Esophagus muscularis mucosa (tissue), 4 donors: ENCODE data around the gene PLEKHM1. TPM values are rescaled to one million over a fixed set of nuclear protein-coding genes. Genes with fewer than 3 reads are reported as not detected.
"Not testable (repeated sequence)": the region's sequence is repeated elsewhere in the genome, so short reads cannot be mapped to it uniquely, and the experiment has no call there.

Source experiments
- DNase-seq: peaks from one replicate; pipeline ENCODE4 v3.0.0-alpha.2; 2017; ENCODE audit errors: extremely low spot score
- H3K27ac ChIP-seq, 4 donors: fragments of 200-600 bp; sonication (generic); replicated peaks in 1 of 4; 1 replicate in 3 of 4; 2 replicates in 1 of 4; pipeline ENCODE4 v1.5.1; 2016 to 2019; ENCODE audit warnings: mild to moderate bottlenecking in 1 of 4
- H3K27me3 ChIP-seq, 4 donors: fragments of 200-600 bp; sonication (generic); one replicate each; pipeline versions ENCODE4 v1.5.1 to v1.6.0; 2016 to 2019
- H3K36me3 ChIP-seq, 4 donors: fragments of 200-600 bp; sonication (generic); one replicate each; pipeline ENCODE4 v1.5.1; 2016 to 2019
- H3K4me1 ChIP-seq, 4 donors: fragments of 200-600 bp; sonication (generic); one replicate each; pipeline ENCODE4 v1.5.1; 2016 to 2019
- H3K4me3 ChIP-seq, 4 donors: fragments of 200-600 bp; sonication (generic); 1 replicate in 2 of 4; 2 replicates in 2 of 4; pipeline ENCODE4 v1.5.1; 2016 to 2019; ENCODE audit warnings: mild to moderate bottlenecking in 4 of 4, moderate library complexity in 1 of 4
- H3K9me3 ChIP-seq, 4 donors: fragments of 200-600 bp; sonication (generic); 1 replicate in 3 of 4; 2 replicates in 1 of 4; pipeline ENCODE4 v1.5.1; 2016 to 2019
- CTCF ChIP-seq, 3 experiments: fragments of 200-600 bp in 2 of 3; fragments of 450-650 bp in 1 of 3; sonication (generic) in 2 of 3; IDR thresholded peaks; one replicate each; pipeline ENCODE4 v1.5.1; 2017 to 2019; ENCODE audit warnings: antibody characterized with exemption in 3 of 3, mild to moderate bottlenecking in 2 of 3, moderate library complexity in 1 of 3
- EP300 ChIP-seq: sonication (generic); formaldehyde crosslinking; IDR thresholded peaks from one replicate; pipeline ENCODE4 v1.6.1; 2017; ENCODE audit warnings: antibody characterized with exemption
- POLR2A ChIP-seq: fragments of 450-650 bp; IDR thresholded peaks from one replicate; pipeline ENCODE4 v1.6.1; 2017; ENCODE audit warnings: antibody characterized with exemption, moderate library complexity, mild to moderate bottlenecking, low read depth
- POLR2AphosphoS5 ChIP-seq, 2 donors: sonication (generic); formaldehyde crosslinking; IDR thresholded peaks; one replicate each; pipeline ENCODE4 v1.6.1; 2017; ENCODE audit warnings: antibody characterized with exemption in 2 of 2
- WGBS: methylation state at CpG from one replicate; pipeline ENCODE4 v1.1.5; 2018; 5-methylcytosine and 5-hydroxymethylcytosine counted together
- intact Hi-C: fragments of 100-400 bp; cut with DNase I; formaldehyde crosslinking; loops from one replicate; pipeline ENCODE4 v1.15.1; 2023
- total RNA-seq, 4 donors: library from RNA; depleted of rRNA; stranded (reverse); fragments of >200 nt; gene quantifications; one replicate each; pipeline versions ENCODE4 v1.1.0 to v1.2.1, GENCODE V29; 2016

Gene PLEKHM1
- total RNA-seq, 4 donors from 2014 or later = 28.5 to 38.0 (median 36.0) TPM

- Histone ChIP-seq H3K36me3 (peaks cover 5 to 42% (median 26%) of the 10 kb centered on the region in 4 donors), H3K4me1 (peaks cover 0 to 11% (median 2%) of the 10 kb centered on the region in 4 donors)
- H3K4me3 ChIP-seq, H3K27ac ChIP-seq, H3K27me3 ChIP-seq, DNase-seq, intact Hi-C loops, H3K9me3 ChIP-seq: not testable (repeated sequence)
- WGBS = 98% methylated on average over 5 of the region's 5 CpGs
Observed at GRCh38 chr17:45460422-45460821, 30.1 kb downstream of the PLEKHM1 start.

GRCh38 chr17:45454341-45454740, 36.2 kb downstream of the PLEKHM1 start:
- H3K36me3 ChIP-seq = peaks cover 5 to 75% (median 50%) of the 10 kb centered on the region in 4 donors
- H3K27ac ChIP-seq, H3K4me3 ChIP-seq, H3K27me3 ChIP-seq, H3K9me3 ChIP-seq, intact Hi-C loops, H3K4me1 ChIP-seq, DNase-seq: not testable (repeated sequence)
- 89% methylated on average over 7 of the region's 8 CpGs for WGBS

DNA sequence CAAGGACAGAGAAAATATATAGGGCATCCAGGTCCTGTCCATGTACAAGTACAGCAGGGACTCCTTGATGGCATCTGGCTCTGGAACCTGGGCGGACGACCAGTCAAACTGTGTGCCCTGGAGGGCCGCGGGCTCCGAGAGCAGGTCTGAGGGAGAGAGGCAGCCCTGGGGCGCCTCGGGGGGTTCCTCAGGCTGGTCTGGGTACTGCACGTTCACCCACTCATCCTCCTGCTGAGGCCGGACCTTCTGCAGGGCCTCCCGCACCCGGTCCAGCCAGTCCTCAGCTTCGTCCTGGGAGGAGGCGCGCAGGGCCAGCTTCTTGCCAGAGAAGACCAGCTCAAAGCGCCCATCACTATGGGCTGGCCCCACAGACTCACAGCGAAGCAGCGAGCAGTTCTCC, 36.8 kb downstream of the PLEKHM1 start:
- DNase-seq = not testable (repeated sequence)
- 89% methylated on average over 7 of the region's 17 CpGs for WGBS

GRCh38 chr17:45453225-45453534, 37.3 kb downstream of the PLEKHM1 start:
- H3K9me3 ChIP-seq, H3K27ac ChIP-seq, H3K4me3 ChIP-seq, DNase-seq, H3K27me3 ChIP-seq, H3K4me1 ChIP-seq, intact Hi-C loops: not testable (repeated sequence)
- WGBS = 80% methylated on average over 2 of the region's 7 CpGs
- peaks cover 10 to 82% (median 53%) of the 10 kb centered on the region in 4 donors for H3K36me3 ChIP-seq

More for the DNA sequence above, 36.8 kb downstream of the PLEKHM1 start:
- H3K4me3 ChIP-seq, H3K9me3 ChIP-seq, H3K27ac ChIP-seq, H3K4me1 ChIP-seq, H3K27me3 ChIP-seq, intact Hi-C loops: not testable (repeated sequence)
- peaks cover 8 to 81% (median 53%) of the 10 kb centered on the region in 4 donors for H3K36me3 ChIP-seq

- H3K4me1 ChIP-seq, H3K4me3 ChIP-seq, intact Hi-C loops, H3K27ac ChIP-seq, DNase-seq, H3K27me3 ChIP-seq, H3K9me3 ChIP-seq: not testable (repeated sequence)
- WGBS = 67% methylated on average over 8 of the region's 9 CpGs
- H3K36me3 ChIP-seq = peaks cover 13 to 83% (median 53%) of the 10 kb centered on the region in 4 donors
Observed at GRCh38 chr17:45452329-45453224, 37.9 kb downstream of the PLEKHM1 start.

GRCh38 chr17:45451660-45452059, 38.9 kb downstream of the PLEKHM1 start:
- H3K4me3 ChIP-seq, H3K27me3 ChIP-seq, intact Hi-C loops, H3K27ac ChIP-seq, H3K9me3 ChIP-seq, DNase-seq: not testable (repeated sequence)
- Histone ChIP-seq H3K36me3 (peaks cover 18 to 83% (median 53%) of the 10 kb centered on the region in 4 donors), H3K4me1 (peaks cover 0 to 16% (median 7%) of the 10 kb centered on the region in 4 donors)
- no CpG with 5 or more reads among the region's 10 CpGs for WGBS

GRCh38 chr17:45451131-45451530, 39.4 kb downstream of the PLEKHM1 start:
- peaks cover 0 to 16% (median 7%) of the 10 kb centered on the region in 4 donors for H3K4me1 ChIP-seq
- TF ChIP-seq POLR2A (no peak), CTCF (IDR thresholded peaks at IDR 0.05) (no peak), EP300 (no peak), POLR2AphosphoS5 (IDR thresholded peaks at IDR 0.05) (no peak)
- no peak for DNase-seq
- no peaks in the 10 kb centered on the region for H3K9me3 ChIP-seq
- H3K36me3 ChIP-seq = peaks cover 14 to 80% (median 48%) of the 10 kb centered on the region in 4 donors
- intact Hi-C loops = no loop called here
- no peaks in the 10 kb centered on the region for H3K27me3 ChIP-seq
- H3K27ac ChIP-seq = no peak overlapping the region
- H3K4me3 ChIP-seq = no peak overlapping the region
- 88% methylated on average over 3 of the region's 8 CpGs for WGBS

DNA sequence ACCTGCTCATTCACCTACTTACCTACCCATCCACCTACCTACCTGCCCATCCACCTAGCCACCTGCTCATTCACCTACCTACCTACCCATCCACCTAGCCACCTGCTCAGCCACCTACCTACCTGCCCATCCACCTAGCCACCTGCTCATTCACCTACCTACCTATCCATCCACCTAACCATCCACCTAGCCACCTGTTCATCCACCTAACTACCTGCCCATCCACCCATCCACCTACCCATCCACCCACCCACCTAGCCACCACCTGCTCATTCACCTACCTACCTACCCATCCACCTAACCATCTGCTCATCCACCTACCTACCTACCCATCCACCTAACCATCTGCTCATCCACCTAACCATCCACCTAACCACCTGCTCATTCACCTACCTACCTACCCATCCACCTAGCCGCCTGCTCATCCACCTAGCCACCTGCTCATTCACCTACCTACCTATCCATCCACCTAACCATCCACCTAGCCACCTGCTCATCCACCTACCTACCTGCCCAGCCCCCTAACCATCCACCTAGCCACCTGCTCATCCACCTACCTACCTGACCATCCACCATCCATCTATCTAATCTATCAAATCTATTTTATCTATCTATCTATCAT, 40.7 kb downstream of the PLEKHM1 start:
- H3K27me3 ChIP-seq, DNase-seq, H3K9me3 ChIP-seq, H3K4me3 ChIP-seq, intact Hi-C loops, H3K27ac ChIP-seq: not testable (repeated sequence)
- peaks cover 0 to 16% (median 9%) of the 10 kb centered on the region in 4 donors for H3K4me1 ChIP-seq
- WGBS = 97% methylated on average over 1 of the region's 1 CpG
- peaks cover 19 to 83% (median 53%) of the 10 kb centered on the region in 4 donors for H3K36me3 ChIP-seq

DNA sequence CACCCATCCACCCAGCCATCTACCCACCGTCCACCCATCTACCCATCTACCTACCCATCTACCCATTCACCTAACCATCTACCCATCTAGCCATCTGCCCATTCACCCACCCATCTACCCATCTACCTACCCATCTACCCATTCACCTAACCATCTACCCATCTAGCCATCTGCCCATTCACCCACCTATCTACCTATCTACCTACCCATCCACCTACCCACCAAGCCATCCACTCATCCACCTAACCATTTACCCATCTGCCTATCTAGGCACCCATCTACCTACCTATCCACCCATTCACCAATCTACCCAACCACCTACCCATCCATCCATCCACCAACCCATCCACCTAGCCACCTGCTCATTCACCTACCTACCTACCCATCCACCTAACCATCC, 41.3 kb downstream of the PLEKHM1 start:
- H3K4me3 ChIP-seq, H3K9me3 ChIP-seq, H3K27ac ChIP-seq, intact Hi-C loops, H3K27me3 ChIP-seq, DNase-seq: not testable (repeated sequence)
- WGBS = 92% methylated on average over 1 of the region's 1 CpG
- Histone ChIP-seq H3K36me3 (peaks cover 20 to 82% (median 52%) of the 10 kb centered on the region in 4 donors), H3K4me1 (peaks cover 0 to 16% (median 9%) of the 10 kb centered on the region in 4 donors)

- Histone ChIP-seq H3K4me1 (peaks cover 0 to 16% (median 9%) of the 10 kb centered on the region in 4 donors), H3K36me3 (peaks cover 20 to 81% (median 50%) of the 10 kb centered on the region in 4 donors)
- H3K27ac ChIP-seq, H3K9me3 ChIP-seq, intact Hi-C loops, H3K4me3 ChIP-seq, DNase-seq, H3K27me3 ChIP-seq: not testable (repeated sequence)
- no CpG with 5 or more reads among the region's 1 CpG for WGBS
Observed at GRCh38 chr17:45448483-45448882, 42.0 kb downstream of the PLEKHM1 start.

DNA sequence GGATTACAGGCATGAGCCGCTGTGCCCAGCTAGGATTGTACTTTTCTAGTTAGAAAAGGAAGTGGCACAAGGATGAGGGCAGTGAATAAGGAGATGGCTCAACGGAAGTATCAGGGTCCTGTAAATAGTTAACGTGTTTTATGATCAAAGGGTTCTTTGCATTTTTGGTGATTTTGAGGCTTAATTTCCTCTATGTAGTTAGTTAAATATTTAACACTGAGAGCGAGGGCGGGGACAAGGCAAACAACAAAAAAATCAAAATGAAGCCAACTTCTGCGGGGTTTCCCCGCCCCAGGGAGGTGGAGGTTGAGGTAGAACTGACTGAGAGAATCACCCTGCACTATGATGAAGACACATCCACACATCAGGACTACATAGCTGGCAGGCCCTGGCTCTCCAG, 42.5 kb downstream of the PLEKHM1 start:
- H3K9me3 ChIP-seq, DNase-seq, intact Hi-C loops, H3K27me3 ChIP-seq, H3K4me3 ChIP-seq: not testable (repeated sequence)
- H3K36me3 ChIP-seq = peaks cover 20 to 77% (median 49%) of the 10 kb centered on the region in 4 donors
- peak overlapping the region in 1 of 4 donors; percentile 57 for H3K27ac ChIP-seq
- H3K4me1 ChIP-seq = peaks cover 0 to 16% (median 9%) of the 10 kb centered on the region in 4 donors
- 86% methylated on average over 7 of the region's 7 CpGs for WGBS
